K562 treated with DMSO at 1 percent for 48 hours (cell line): ENCODE results near the gene COMTD1. TPM values are rescaled to one million over a fixed set of nuclear protein-coding genes. Genes with fewer than 3 reads are reported as not detected.

Experiments
- total RNA-seq: library from RNA; unstranded; fragments of 300-600 nt; gene quantifications from 2 replicates; pipeline ENCODE4 v1.2.3, GENCODE V29; 2022; ENCODE audit warnings: low replicate concordance; ENCODE audit errors: extremely low read depth

The COMTD1 gene
- not detected in 2 replicates for total RNA-seq

DNA sequence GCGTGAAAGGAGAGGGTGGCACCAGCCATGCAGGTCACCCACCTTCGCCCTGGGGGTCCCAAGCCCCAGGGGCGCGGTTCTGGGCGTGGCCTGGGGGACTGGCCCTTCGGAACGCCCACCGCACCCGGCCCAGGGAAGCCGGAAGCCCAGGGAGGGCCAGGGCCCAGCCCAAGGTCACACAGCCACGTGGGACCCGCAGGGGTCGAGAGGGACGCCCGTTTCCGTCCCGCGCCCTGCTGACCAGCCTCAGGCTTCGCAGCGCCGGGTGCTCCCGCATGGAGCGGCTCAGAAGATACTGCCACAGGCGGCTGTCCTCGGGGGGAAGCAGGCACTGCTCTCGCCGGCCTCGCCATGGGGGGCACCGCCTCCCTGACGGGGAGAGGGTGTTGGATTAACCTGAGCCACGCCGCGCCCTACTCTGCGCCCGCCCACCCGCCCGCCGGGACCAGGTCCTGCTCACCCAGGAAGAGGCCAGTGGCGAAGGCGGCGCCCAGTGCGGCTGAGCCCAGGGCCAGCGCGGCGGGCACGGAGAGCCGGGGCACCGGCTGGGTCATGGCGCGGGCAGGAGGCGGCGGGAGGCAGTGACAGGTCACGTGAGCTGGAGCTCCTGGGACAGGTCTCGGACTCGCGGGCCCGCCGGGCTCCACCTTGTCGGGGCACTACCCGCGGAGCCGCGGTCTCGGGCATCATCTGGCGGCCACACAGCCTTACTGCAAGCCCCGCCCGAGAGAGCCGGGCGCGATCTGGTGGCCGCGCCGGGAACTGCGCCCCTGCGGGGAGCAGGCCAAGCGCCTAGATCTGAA is at the start of gene COMTD1:
Gene COMTD1, minus strand, starts transcription at position 583 of the 803 bp plus-strand sequence. Its CDS starts 29 bp downstream, at position 554.

DNA sequence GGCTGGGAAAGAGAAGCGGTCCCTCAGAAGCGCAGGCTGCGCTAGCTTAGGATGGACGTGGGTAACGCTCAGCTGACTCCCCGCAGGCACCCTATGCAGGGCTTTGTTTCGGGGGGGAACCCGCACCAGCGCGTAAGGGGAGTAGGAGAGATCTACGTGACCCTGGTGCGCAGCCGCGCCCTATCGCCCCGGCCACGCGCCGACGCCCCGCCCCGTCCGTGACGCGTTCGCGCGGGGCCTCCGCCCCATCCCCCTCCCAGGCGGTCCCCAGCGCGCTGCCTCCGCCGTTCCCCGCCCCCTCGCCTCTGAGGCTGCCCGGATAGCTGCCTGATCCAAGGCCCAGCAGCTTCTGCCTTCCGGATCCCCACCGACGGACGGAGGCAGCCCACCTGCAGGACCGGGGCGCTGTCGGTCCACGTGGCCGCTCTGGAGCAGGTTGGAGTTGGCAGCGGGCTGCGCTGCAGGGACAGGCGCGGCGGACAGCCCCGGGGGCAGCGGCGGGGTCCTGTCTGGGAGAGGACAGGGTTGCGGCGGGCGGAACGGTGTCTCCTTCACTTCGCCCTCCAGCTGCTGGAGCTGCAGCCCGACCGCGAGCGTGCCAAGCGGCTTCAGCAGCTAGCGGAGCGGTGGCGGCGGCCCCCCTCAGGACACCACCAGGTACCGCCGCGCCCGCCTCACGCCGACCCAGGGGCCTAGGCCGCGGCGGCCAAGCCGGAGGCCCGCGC is 25.3 kb downstream of the COMTD1 start, which contains the start of gene VDAC2:
Gene VDAC2, plus strand, starts transcription at position 515 of the 725 bp plus-strand sequence. CDS start 363 bp downstream, outside the sequence.

Other genes starting within 250 kb of the COMTD1 start
- gene SAMD8, start 124.3 kb downstream of the COMTD1 start, total RNA-seq = not detected in 2 replicates
- gene VDAC2, start 25.2 kb downstream of the COMTD1 start, total RNA-seq = 461 TPM in 1 of 2 replicates, not detected in the other
- not detected in 2 replicates for gene ZNF503, start 165.8 kb upstream of the COMTD1 start, total RNA-seq
- gene LRMDA, start 195.7 kb upstream of the COMTD1 start, total RNA-seq = not detected in 2 replicates